Measurements from ENCODE around the gene LGR4. TPM values are rescaled to one million over a fixed set of nuclear protein-coding genes. Genes with fewer than 3 reads are reported as not detected.

The LGR4 gene
- total and polyA plus RNA-seq, 2 experiments from 2014 or later = 14.9 to 59.2 TPM

DNA sequence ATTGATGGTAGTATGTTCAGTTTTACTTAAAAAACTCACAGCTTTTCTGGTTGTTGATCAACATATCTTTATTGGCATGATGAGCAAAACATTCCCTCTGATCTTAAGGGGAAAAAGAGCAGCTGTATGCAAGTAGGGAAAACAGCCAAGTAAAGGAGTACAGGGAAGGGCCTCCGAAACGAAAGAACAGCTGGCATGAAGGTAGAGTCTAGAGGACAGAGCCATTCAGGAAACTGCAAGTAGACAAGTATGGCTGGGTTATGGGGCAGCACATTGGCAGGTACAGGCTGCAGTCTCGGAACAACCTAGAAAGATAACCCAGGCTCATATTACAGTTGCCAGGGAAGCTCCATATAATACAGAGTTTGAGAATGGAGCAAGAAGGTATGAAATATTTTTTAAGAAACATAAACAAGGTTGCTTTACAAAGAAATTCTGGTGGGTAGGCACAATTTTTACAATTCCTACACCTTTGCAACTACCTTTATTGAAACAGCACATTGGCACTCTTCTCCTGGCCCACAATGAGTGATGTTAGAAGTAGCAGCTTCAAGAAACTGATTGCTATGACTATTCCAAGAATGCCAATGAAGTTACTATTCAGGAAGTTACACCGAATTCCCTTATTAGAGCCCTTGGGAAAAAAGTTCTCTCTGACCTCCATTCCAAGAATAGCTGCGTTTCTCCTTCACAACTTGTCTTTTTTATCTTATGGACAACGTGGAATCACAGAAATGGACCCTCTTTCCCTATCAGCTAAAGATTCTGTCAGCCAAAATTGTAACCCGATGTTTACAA is 45.2 kb downstream of the LGR4 start:
- no peaks in the 10 kb centered on the region; the same call in 1 of the 2 replicates for H4K20me1 ChIP-seq (ENCODE audit: insufficient read depth)
- no peak for TF ChIP-seq EZH2 (IDR thresholded peaks at IDR 0.05; ENCODE audit: insufficient read depth, poor library complexity, severe bottlenecking)
- TF ChIP-seq EZH2phosphoT487 (IDR thresholded peaks at IDR 0.05; ENCODE audit: insufficient read depth, low read depth) = no peak
- peak overlapping the region; percentile 54 for H3K27ac ChIP-seq
- no peaks in the 10 kb centered on the region for H3K9me3 ChIP-seq (ENCODE audit: low read depth)
- peaks cover 51% of the 10 kb centered on the region for H3F3A ChIP-seq (ENCODE audit: insufficient read depth)
- H3K36me3 ChIP-seq (ENCODE audit: low read depth) = no peaks in the 10 kb centered on the region
- 37 to 38% methylated on average over 7 of the region's 7 CpGs for WGBS, 2 experiments (ENCODE audit: low coverage in 1 of 2, low lambda C conversion rate in 2 of 2, missing lambda C conversion rate in 2 of 2)
- H3K4me1 ChIP-seq (ENCODE audit: insufficient read depth) = peaks cover 41% of the 10 kb centered on the region
- H3K9ac ChIP-seq = no peak overlapping the region
- H3K79me2 ChIP-seq (ENCODE audit: insufficient read depth) = peaks cover 91% of the 10 kb centered on the region
- peak; percentile 70 for DNase-seq
- in situ Hi-C loops (cut with MboI) = no loop called here
- H3K9me2 ChIP-seq (ENCODE audit: insufficient read depth) = 0 out of 2 replicates have a peak, but pooled peaks cover 3% of the 10 kb centered on the region
- no peak overlapping the region for H2AFZ ChIP-seq
- peak overlapping the region; percentile 56 for H3K4me2 ChIP-seq (ENCODE audit: unreplicated experiment)
- H3K4me3 ChIP-seq = peak overlapping the region; percentile 29; the same call in 1 of the 2 replicates
- H3K27me3 ChIP-seq (replicated peaks; ENCODE audit: insufficient read depth) = no peaks in the 10 kb centered on the region

- 97% methylated on average over 2 of the region's 2 CpGs for WGBS, 2 experiments (ENCODE audit: low coverage in 1 of 2, low lambda C conversion rate in 2 of 2, missing lambda C conversion rate in 2 of 2)
- peaks cover 91% of the 10 kb centered on the region for H3K79me2 ChIP-seq (ENCODE audit: insufficient read depth)
- in situ Hi-C loops (cut with MboI) = no loop called here
- no peak overlapping the region for H3K9ac ChIP-seq
- H3F3A ChIP-seq (ENCODE audit: insufficient read depth) = peaks cover 62% of the 10 kb centered on the region
- DNase-seq = no peak
- H3K27ac ChIP-seq = no peak overlapping the region
- no peak overlapping the region for H3K4me2 ChIP-seq (ENCODE audit: unreplicated experiment)
- H3K4me1 ChIP-seq (ENCODE audit: insufficient read depth) = peaks cover 57% of the 10 kb centered on the region
- no peaks in the 10 kb centered on the region for H3K9me3 ChIP-seq (ENCODE audit: low read depth)
- H3K9me2 ChIP-seq (ENCODE audit: insufficient read depth) = no peaks in the 10 kb centered on the region
- no peak overlapping the region for H2AFZ ChIP-seq
- H3K36me3 ChIP-seq (ENCODE audit: low read depth) = no peaks in the 10 kb centered on the region
- H4K20me1 ChIP-seq (ENCODE audit: insufficient read depth) = no peaks in the 10 kb centered on the region
- H3K4me3 ChIP-seq = no peak overlapping the region
- no peaks in the 10 kb centered on the region for H3K27me3 ChIP-seq (replicated peaks; ENCODE audit: insufficient read depth)
- no peak for TF ChIP-seq EZH2phosphoT487 (IDR thresholded peaks at IDR 0.05; ENCODE audit: insufficient read depth, low read depth)
- no peak for TF ChIP-seq EZH2 (IDR thresholded peaks at IDR 0.05; ENCODE audit: insufficient read depth, poor library complexity, severe bottlenecking)
These were observed 46.8 kb downstream of the LGR4 start for GRCh38 chr11:27425814-27426213.

GRCh38 chr11:27423125-27423524 is 49.5 kb downstream of the LGR4 start:
- TF ChIP-seq EZH2phosphoT487 (IDR thresholded peaks at IDR 0.05; ENCODE audit: insufficient read depth, low read depth) (no peak), EZH2 (IDR thresholded peaks at IDR 0.05; ENCODE audit: insufficient read depth, poor library complexity, severe bottlenecking) (no peak)
- peak overlapping the region; percentile 30 for H3K4me2 ChIP-seq (ENCODE audit: unreplicated experiment)

GRCh38 chr11:27421819-27422494 is 50.6 kb downstream of the LGR4 start:
- no peak overlapping the region for H3K9ac ChIP-seq

More at GRCh38 chr11:27423125-27423524, 49.5 kb downstream of the LGR4 start:
- Histone ChIP-seq H3K9me2 (ENCODE audit: insufficient read depth) (no peaks in the 10 kb centered on the region), H3K9ac (peak overlapping the region; percentile 5; the same call in 1 of the 2 replicates), H2AFZ (no peak overlapping the region), H4K20me1 (ENCODE audit: insufficient read depth) (no peaks in the 10 kb centered on the region), H3K36me3 (ENCODE audit: low read depth) (no peaks in the 10 kb centered on the region), H3K9me3 (ENCODE audit: low read depth) (no peaks in the 10 kb centered on the region), H3K4me3 (no peak overlapping the region), H3K4me1 (ENCODE audit: insufficient read depth) (peaks cover 48% of the 10 kb centered on the region), H3F3A (ENCODE audit: insufficient read depth) (peaks cover 44% of the 10 kb centered on the region), H3K27ac (peak overlapping the region; percentile 59), H3K79me2 (ENCODE audit: insufficient read depth) (peaks cover 88% of the 10 kb centered on the region), H3K27me3 (replicated peaks; ENCODE audit: insufficient read depth) (no peaks in the 10 kb centered on the region)
- 32 to 45% methylated on average over 4 of the region's 4 CpGs for WGBS, 2 experiments (ENCODE audit: low coverage in 1 of 2, low lambda C conversion rate in 2 of 2, missing lambda C conversion rate in 2 of 2)
- DNase-seq = peak; percentile 90
- in situ Hi-C loops (cut with MboI) = no loop called here

More at GRCh38 chr11:27421819-27422494, 50.6 kb downstream of the LGR4 start:
- TF ChIP-seq EZH2 (IDR thresholded peaks at IDR 0.05; ENCODE audit: insufficient read depth, poor library complexity, severe bottlenecking) (no peak), EZH2phosphoT487 (IDR thresholded peaks at IDR 0.05; ENCODE audit: insufficient read depth, low read depth) (no peak)
- 26 to 32% methylated on average over 9 of the region's 9 CpGs for WGBS, 2 experiments (ENCODE audit: low coverage in 1 of 2, low lambda C conversion rate in 2 of 2, missing lambda C conversion rate in 2 of 2)
- peak; percentile 52 for DNase-seq
- H3K4me2 ChIP-seq (ENCODE audit: unreplicated experiment) = peak overlapping the region; percentile 20
- H4K20me1 ChIP-seq (ENCODE audit: insufficient read depth) = 0 out of 2 replicates have a peak, but pooled peaks cover 5% of the 10 kb centered on the region
- peaks cover 42% of the 10 kb centered on the region for H3F3A ChIP-seq (ENCODE audit: insufficient read depth)
- H3K9me2 ChIP-seq (ENCODE audit: insufficient read depth) = no peaks in the 10 kb centered on the region
- H3K36me3 ChIP-seq (ENCODE audit: low read depth) = no peaks in the 10 kb centered on the region
- H3K4me3 ChIP-seq = no peak overlapping the region; the same call in 1 of the 2 replicates
- H3K27me3 ChIP-seq (replicated peaks; ENCODE audit: insufficient read depth) = no peaks in the 10 kb centered on the region
- H3K9me3 ChIP-seq (ENCODE audit: low read depth) = no peaks in the 10 kb centered on the region
- peaks cover 94% of the 10 kb centered on the region for H3K79me2 ChIP-seq (ENCODE audit: insufficient read depth)
- H2AFZ ChIP-seq = no peak overlapping the region; the same call in 1 of the 2 replicates
- H3K4me1 ChIP-seq (ENCODE audit: insufficient read depth) = peaks cover 36% of the 10 kb centered on the region
- in situ Hi-C loops (cut with MboI) = no loop called here
- peak overlapping the region; percentile 59 for H3K27ac ChIP-seq
